Jurkat, Clone E6-1 (cell line): ENCODE data around the gene KRTAP9-3.
"Not testable (repeated sequence)": the region's sequence is repeated elsewhere in the genome, so short reads cannot be mapped to it uniquely, and the experiment has no call there.

Source experiments
- DNase-seq: peaks from one replicate; pipeline ENCODE4 v3.0.0-alpha.2; 2011; ENCODE audit warnings: low read depth, low spot score
- H3K4me3 ChIP-seq: 2 replicates; pipeline ENCODE4 v1.5.1; 2011; ENCODE audit warnings: mild to moderate bottlenecking, low read length, control low read depth, moderate library complexity

KRTAP9-3 gene

GRCh38 chr17:41246995-41247787 is 14.9 kb downstream of the KRTAP9-3 start:
- not testable (repeated sequence) for DNase-seq, H3K4me3 ChIP-seq

GRCh38 chr17:41249637-41250240 is 17.5 kb downstream of the KRTAP9-3 start, which contains the start of gene KRTAP9-4:
KRTAP9-4 (plus strand) TSS chr17:41249687; CDS start chr17:41249721, 34 bp downstream.
- not testable (repeated sequence) for DNase-seq, H3K4me3 ChIP-seq

GRCh38 chr17:41251261-41251660 is 19.0 kb downstream of the KRTAP9-3 start:
- no peak overlapping the region for H3K4me3 ChIP-seq
- DNase-seq, result no peak

GRCh38 chr17:41254861-41255260 is 22.6 kb downstream of the KRTAP9-3 start:
- H3K4me3 ChIP-seq, result no peak overlapping the region
- DNase-seq, result no peak

GRCh38 chr17:41255381-41256290 is 23.4 kb downstream of the KRTAP9-3 start, which contains the start of gene KRTAP9-9:
KRTAP9-9 (plus strand) TSS chr17:41255384.
- H3K4me3 ChIP-seq, DNase-seq: not testable (repeated sequence)

- DNase-seq, result no peak
- H3K4me3 ChIP-seq, result no peak overlapping the region
Observed at GRCh38 chr17:41256291-41256685, 24.0 kb downstream of the KRTAP9-3 start.

GRCh38 chr17:41258406-41258805 is 26.2 kb downstream of the KRTAP9-3 start:
- no peak for DNase-seq
- no peak overlapping the region for H3K4me3 ChIP-seq

GRCh38 chr17:41263212-41263611 is 31.0 kb downstream of the KRTAP9-3 start:
- H3K4me3 ChIP-seq, result no peak overlapping the region
- DNase-seq, result no peak

GRCh38 chr17:41264599-41264998 is 32.4 kb downstream of the KRTAP9-3 start:
- no peak overlapping the region for H3K4me3 ChIP-seq
- no peak for DNase-seq

- DNase-seq, result no peak
- no peak within 1 kb of the TSS for H3K4me3 ChIP-seq
Observed at GRCh38 chr17:41265078-41265477, 32.8 kb downstream of the KRTAP9-3 start, which contains the start of gene KRTAP9-6. KRTAP9-6 (plus strand) TSS chr17:41265378; CDS start chr17:41265378, 0 bp downstream.

GRCh38 chr17:41267711-41268110 is 35.5 kb downstream of the KRTAP9-3 start:
- DNase-seq, result no peak
- no peak overlapping the region for H3K4me3 ChIP-seq

GRCh38 chr17:41271323-41271722 is 39.1 kb downstream of the KRTAP9-3 start:
- not testable (repeated sequence) for H3K4me3 ChIP-seq, DNase-seq

GRCh38 chr17:41271858-41272257 is 39.6 kb downstream of the KRTAP9-3 start:
- no peak overlapping the region for H3K4me3 ChIP-seq
- DNase-seq, result no peak

- DNase-seq, H3K4me3 ChIP-seq: not testable (repeated sequence)
Observed at GRCh38 chr17:41275648-41276190, 43.5 kb downstream of the KRTAP9-3 start, which contains the start of gene KRTAP9-7. KRTAP9-7 (plus strand) TSS chr17:41275698; CDS start chr17:41275698, 0 bp downstream.

GRCh38 chr17:41278176-41278955 is 46.1 kb downstream of the KRTAP9-3 start:
- no peak overlapping the region for H3K4me3 ChIP-seq
- DNase-seq, result no peak
